Left colon (tissue), 2 donors: ENCODE measurements around the gene CAPG. TPM values are rescaled to one million over a fixed set of nuclear protein-coding genes. Genes with fewer than 3 reads are reported as not detected.
A peak's percentile ranks its signal among the peaks of the same experiment; 100 is the strongest.
"Not testable (repeated sequence)": the region's sequence is repeated elsewhere in the genome, so short reads cannot be mapped to it uniquely, and the experiment has no call there.

Experiments used
- ATAC-seq: fragments of 200-7000 bp; cut with Tn5 transposase; one replicate; pipeline ENCODE4 v1.9.1; 2020; ENCODE audit warnings: mild to moderate bottlenecking, moderate library complexity
- DNase-seq, 2 donors: peaks; one replicate each; pipeline ENCODE4 v3.0.0-alpha.2; 2020
- intact Hi-C, 2 donors: fragments of 100-400 bp; cut with DNase I in 1 of 2; cut with micrococcal nuclease in 1 of 2; formaldehyde crosslinking; loops; one replicate each; pipeline versions ENCODE4 v1.11.2 to v1.14.0; 2022; cut with DNase I, micrococcal nuclease
- total RNA-seq, 2 donors: library from RNA; stranded (reverse); fragmentation: NEBNext Ultra II Directional; extraction: Animal tissue kit (Norgen Biotek cat#: 25700); gene quantifications; one replicate each; pipeline ENCODE4 v1.2.1, GENCODE V29; 2021
- donor health status: DM: no; HTN: no; CAD: no.
- donor health status: DM: yes; HTN: yes; CAD: no.

Gene CAPG
- total RNA-seq, 2 donors from 2014 or later: 97.7 to 98.2 TPM

GRCh38 chr2:85439986-85440385 lies 29.8 kb upstream of the CAPG start:
- intact Hi-C loops: no loop called here
- ATAC-seq (no peak), DNase-seq (peak in 1 of 2 donors; percentile 6)

- ATAC-seq, intact Hi-C loops: not testable (repeated sequence)
- peak in 1 of 2 donors; percentile 3 for DNase-seq
Observed at GRCh38 chr2:85439569-85439968, 29.4 kb upstream of the CAPG start.

DNA sequence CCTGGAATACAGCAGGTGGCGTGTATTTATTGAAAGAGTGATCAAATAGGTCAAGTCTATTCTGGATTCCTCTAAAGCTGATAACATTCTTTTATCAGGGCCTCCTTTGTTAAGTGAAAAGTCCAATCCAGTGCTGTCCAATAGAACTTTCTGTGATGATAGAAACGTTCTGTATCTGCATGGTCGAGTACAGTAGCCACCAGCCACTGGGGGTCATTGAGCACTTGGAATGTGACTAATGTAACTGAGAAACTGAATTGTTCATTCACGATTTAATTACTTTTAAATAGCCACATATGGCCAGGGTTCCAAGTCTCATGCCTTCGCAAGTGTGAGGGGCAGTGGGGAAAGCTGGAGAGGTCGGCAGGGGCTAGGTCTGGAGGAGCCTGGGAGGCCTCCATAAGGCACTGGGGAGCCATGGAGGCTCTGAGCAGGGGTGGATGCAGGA lies 28.9 kb upstream of the CAPG start:
- intact Hi-C loops: no loop called here
- ATAC-seq: no peak
- peak in 1 of 2 donors; percentile 6 for DNase-seq

- DNase-seq (peak in 1 of 2 donors; percentile 39), ATAC-seq (peak; percentile 15)
- intact Hi-C loops: no loop called here
Observed at GRCh38 chr2:85438201-85439024, 28.2 kb upstream of the CAPG start.

GRCh38 chr2:85437488-85438200 lies 27.5 kb upstream of the CAPG start:
- DNase-seq (peak; percentile 86 to 87), ATAC-seq (peak; percentile 78)
- intact Hi-C loops: no loop called here

DNA sequence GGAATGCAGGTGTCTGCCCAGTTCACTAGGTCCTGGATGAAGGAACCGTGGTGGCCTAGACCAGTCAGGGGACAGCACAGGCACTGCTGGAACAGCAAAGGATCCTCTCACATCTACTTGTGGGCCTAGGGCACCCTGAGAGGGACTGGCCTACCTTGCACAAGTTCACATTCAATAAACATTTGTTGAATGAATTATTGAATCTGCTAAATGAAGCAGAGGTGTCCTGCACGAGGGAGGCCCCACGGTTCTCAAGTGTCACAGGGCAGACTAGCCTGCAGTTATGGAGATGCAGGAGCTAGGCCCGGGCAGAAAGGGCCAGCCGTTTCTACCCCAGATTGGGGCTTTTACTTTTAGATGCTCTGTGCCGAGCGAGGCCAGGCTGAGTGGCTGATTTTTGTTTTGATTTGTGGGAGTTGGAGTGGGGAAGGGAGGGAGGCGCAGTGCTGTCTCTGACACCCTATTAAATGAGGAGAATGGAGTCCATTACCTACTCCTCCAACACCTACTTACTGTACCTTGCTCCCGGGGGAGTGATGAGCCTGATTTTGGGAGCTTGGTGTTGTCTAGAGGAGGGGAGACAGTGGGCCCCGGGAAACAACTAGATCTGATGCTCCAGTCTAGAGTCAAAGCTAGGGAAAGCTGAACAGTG lies 26.8 kb upstream of the CAPG start:
- intact Hi-C loops: no loop called here
- DNase-seq (no peak), ATAC-seq (no peak)

GRCh38 chr2:85435981-85436835 lies 26.0 kb upstream of the CAPG start:
- ATAC-seq (no peak), DNase-seq (no peak)
- intact Hi-C loops: no loop called here

DNA sequence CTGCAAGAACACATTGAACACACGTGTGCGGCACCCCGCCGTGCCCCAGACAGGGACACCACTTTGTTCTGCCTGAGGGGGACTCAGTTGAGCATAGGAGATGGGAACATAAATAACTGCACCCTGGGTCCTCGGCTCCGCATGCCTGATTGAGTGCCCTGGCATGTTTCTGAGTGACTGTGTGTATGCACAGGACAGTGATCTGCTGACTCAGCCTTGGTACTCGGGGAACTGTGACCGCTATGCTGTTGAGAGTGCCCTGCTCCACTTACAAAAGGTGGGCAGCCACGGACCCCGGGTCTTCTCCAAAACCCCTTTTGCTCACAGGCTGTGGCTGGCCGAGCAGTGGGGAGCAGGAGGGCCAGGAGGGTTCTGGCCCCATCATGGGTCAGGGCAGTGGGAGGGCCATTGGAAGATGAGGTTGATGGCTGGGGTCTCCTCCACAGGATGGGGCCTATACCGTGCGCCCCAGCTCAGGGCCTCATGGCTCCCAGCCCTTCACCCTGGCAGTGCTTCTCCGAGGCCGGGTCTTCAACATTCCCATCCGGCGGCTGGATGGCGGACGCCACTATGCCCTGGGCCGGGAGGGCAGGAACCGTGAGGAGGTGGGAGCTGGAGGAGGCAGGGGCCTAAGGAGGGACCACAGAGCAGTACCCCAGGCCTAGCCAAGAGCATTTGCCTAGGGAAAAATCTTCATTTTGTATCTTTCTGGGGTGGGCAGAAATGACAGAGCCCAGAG lies 25.2 kb upstream of the CAPG start:
- ATAC-seq: no peak
- DNase-seq: no peak
- intact Hi-C loops: no loop called here

DNA sequence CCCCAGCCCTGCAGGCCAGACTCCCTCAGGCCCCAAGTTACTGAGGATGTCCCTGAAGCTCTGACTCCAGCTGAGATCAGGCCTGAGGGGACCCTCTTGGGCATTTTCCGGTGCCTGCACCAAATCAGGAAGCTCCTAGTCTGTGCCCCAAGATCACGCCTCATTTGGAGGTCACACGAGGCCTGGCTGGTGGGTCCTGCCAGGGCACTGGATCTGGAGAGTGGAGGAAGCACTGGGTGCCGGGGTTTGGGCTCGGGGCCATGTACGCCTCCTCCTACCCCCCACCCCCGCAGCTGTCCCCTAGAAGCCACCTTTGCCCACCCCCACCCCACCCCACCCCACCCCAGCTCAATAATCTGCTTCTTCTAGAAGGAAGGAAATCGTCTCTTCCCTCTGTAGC lies 24.5 kb upstream of the CAPG start:
- DNase-seq: no peak
- ATAC-seq: no peak
- intact Hi-C loops: no loop called here

GRCh38 chr2:85433511-85434089 lies 23.4 kb upstream of the CAPG start:
- DNase-seq (peak; percentile 77 to 93), ATAC-seq (peak; percentile 72)
- intact Hi-C loops: no loop called here

GRCh38 chr2:85431570-85432205 lies 21.5 kb upstream of the CAPG start:
- ATAC-seq: no peak
- DNase-seq: no peak
- intact Hi-C loops: no loop called here

- no peak for ATAC-seq
- no peak for DNase-seq
- intact Hi-C loops: no loop called here
Observed at GRCh38 chr2:85430752-85431569, 20.8 kb upstream of the CAPG start.

GRCh38 chr2:85429924-85430289 lies 19.7 kb upstream of the CAPG start:
- intact Hi-C loops: loop anchor here in 1 of 2 donors (5.0 kb wide), 1 partner anchor 112 kb away; no protein-coding TSS in a partner anchor
- DNase-seq (no peak), ATAC-seq (no peak)

DNA sequence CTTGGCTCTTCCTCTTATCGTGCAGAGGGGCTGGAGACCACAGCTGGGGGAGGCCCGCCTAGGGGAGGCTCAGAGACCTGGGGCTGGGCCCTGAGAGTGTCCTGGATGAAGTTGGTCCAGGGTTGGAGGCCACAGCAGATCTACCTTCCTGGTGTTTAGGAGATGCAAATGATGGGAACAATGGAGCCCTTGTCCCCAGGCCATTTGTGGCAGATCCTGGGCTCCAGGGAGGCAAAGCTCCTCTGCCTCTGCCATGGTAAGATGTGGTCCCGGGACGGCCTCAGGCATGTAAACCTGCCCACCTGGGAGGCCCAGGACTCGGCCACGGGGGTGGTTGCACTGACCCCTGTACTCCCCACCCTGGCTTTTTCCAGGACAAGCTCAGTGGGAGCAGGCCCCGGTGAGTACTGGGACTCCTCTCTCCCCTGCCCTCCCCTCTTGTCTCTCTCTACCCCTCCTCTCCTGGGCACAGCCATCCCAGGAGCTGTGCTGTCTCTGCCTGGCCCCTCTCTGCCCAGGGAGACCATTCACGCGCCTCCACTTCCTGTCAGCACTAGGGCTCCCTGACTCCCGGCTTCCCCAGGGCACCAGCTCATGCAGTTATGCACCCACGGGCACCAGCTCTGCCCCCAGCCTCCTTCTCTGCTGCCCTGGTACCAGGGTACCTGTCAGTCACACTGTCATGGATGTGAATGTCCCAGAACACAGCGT lies 19.2 kb upstream of the CAPG start:
- DNase-seq: no peak
- intact Hi-C loops: loop anchor here in 1 of 2 donors (5.0 kb wide), 1 partner anchor 113 kb away; no protein-coding TSS in a partner anchor

DNA sequence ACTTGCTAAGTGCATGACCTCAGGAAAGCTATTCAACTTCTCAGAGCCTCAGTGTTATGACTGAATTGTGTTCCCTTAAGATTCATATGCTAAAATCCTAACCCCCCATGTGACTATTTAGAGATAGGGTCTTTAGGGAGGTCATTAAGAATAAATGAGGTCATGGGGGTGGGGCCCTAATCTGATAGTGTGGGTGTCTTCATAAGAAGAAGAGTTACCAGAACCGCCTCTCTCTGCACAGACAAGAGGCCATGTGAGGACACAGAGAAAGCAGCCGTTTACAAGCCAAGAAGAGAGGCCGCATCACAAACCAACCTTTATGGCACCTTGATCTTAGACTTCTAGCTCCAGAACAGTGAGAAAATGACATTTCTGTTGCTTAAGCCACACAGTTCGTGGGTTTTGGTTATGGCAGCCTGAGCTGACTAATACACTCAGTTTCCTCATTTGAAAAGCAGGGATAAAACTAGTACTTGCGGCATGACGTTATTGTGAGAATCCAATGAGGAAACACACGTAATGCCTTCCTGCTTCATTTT lies 18.2 kb upstream of the CAPG start:
- ATAC-seq (peak; percentile 23), DNase-seq (no peak)
- intact Hi-C loops: loop anchor here in 1 of 2 donors (5.0 kb wide), 1 partner anchor 114 kb away; no protein-coding TSS in a partner anchor

More for the DNA sequence above, 19.2 kb upstream of the CAPG start:
- no peak for ATAC-seq
